Activated CD8-positive, alpha-beta T cell treated with anti-CD3 and anti-CD28 coated beads for 36 hours (primary cell): ENCODE data around the gene ERGIC1. TPM values are rescaled to one million over a fixed set of nuclear protein-coding genes. Genes with fewer than 3 reads are reported as not detected.

Experiments
- ATAC-seq: fragments of 200-7000 bp; cut with Tn5 transposase; one replicate; pipeline ENCODE4 v1.10.0; 2021; ENCODE audit warnings: mild to moderate bottlenecking, moderate library complexity
- CTCF ChIA-PET: fragments of 350-600 bp; sonication (Branson Sonifier 250); formaldehyde crosslinking; loops from one replicate; lab custom pipeline; 2021; ENCODE audit warnings: antibody characterized with exemption; lab: Charles Lee
- POLR2A ChIA-PET: fragments of 350-600 bp; sonication (Branson Sonifier 250); formaldehyde crosslinking; loops from one replicate; lab custom pipeline; 2021; ENCODE audit warnings: antibody characterized with exemption; lab: Charles Lee
- DNase-seq: peaks from one replicate; pipeline ENCODE4 v3.0.0-alpha.2; 2020
- H3K27ac Mint-ChIP-seq: one replicate; pipeline ENCODE4 v1.8.0; 2021; ENCODE audit warnings: mild to moderate bottlenecking, mixed read lengths
- H3K27me3 Mint-ChIP-seq: one replicate; pipeline ENCODE4 v1.8.0; 2021; ENCODE audit warnings: mixed read lengths
- H3K36me3 Mint-ChIP-seq: one replicate; pipeline ENCODE4 v1.8.0; 2021; ENCODE audit warnings: low read depth, mixed read lengths
- H3K4me1 Mint-ChIP-seq: one replicate; pipeline ENCODE4 v1.8.0; 2021; ENCODE audit warnings: low read depth, mixed read lengths
- H3K4me3 Mint-ChIP-seq: one replicate; pipeline ENCODE4 v1.8.0; 2021; ENCODE audit warnings: mild to moderate bottlenecking, moderate library complexity, mixed read lengths
- H3K9me3 Mint-ChIP-seq: one replicate; pipeline ENCODE4 v1.8.0; 2021; ENCODE audit warnings: mixed read lengths
- intact Hi-C: fragments of 100-400 bp; cut with micrococcal nuclease; formaldehyde crosslinking; loops from one replicate; pipeline ENCODE4 v1.10.0; 2022
- total RNA-seq, 2 experiments: library from RNA; stranded (reverse); gene quantifications; one replicate each; pipeline ENCODE4 v1.2.3, GENCODE V29; 2021
- TF ChIP-seq, protein P1 (sequence below): fragments of 200-600 bp; IDR thresholded peaks from one replicate; pipeline ENCODE4 v1.8.0; 2022; ENCODE audit warnings: antibody characterized with exemption, mild to moderate bottlenecking

The ERGIC1 gene
- total RNA-seq, 2 experiments from 2014 or later = 56.1 to 57.0 TPM

DNA sequence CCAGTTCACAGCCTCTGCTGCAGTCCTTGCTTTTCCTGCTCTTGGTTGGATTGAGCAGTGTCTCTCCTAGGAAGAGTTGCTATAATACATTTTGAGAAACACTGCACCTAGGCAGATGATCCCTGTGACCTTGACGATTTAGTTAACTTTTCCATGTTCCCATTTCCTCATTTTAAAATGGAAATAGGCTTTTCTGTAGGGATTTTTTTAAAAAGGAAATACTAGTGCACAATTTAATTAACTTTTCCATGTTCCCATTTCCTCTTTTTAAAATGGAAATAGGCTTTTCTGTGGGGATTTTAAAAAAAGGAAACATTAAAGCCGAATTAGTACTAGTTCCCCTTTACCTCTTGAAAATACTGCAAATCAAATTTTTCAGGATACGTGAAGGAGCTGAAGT is 154.2 kb downstream of the ERGIC1 start:
- Mint-ChIP-seq H3K36me3 (peaks cover 39% of the 10 kb centered on the region), H3K27ac (no peak overlapping the region), H3K4me1 (peaks cover 46% of the 10 kb centered on the region), H3K27me3 (no peaks in the 10 kb centered on the region), H3K9me3 (no peaks in the 10 kb centered on the region), H3K4me3 (no peak overlapping the region)
- DNase-seq = no peak
- CTCF ChIA-PET = no interaction called here
- TF ChIP-seq, protein P1, sequence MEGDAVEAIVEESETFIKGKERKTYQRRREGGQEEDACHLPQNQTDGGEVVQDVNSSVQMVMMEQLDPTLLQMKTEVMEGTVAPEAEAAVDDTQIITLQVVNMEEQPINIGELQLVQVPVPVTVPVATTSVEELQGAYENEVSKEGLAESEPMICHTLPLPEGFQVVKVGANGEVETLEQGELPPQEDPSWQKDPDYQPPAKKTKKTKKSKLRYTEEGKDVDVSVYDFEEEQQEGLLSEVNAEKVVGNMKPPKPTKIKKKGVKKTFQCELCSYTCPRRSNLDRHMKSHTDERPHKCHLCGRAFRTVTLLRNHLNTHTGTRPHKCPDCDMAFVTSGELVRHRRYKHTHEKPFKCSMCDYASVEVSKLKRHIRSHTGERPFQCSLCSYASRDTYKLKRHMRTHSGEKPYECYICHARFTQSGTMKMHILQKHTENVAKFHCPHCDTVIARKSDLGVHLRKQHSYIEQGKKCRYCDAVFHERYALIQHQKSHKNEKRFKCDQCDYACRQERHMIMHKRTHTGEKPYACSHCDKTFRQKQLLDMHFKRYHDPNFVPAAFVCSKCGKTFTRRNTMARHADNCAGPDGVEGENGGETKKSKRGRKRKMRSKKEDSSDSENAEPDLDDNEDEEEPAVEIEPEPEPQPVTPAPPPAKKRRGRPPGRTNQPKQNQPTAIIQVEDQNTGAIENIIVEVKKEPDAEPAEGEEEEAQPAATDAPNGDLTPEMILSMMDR = no peak
- intact Hi-C loops = no loop called here
- POLR2A ChIA-PET = interaction anchor here (1.6 kb wide), 1 partner anchor 77 kb away, joined by 4 read pairs; no protein-coding TSS in a partner anchor
- no peak for ATAC-seq

- no peak overlapping the region for H3K4me3 Mint-ChIP-seq
- peaks cover 49% of the 10 kb centered on the region for H3K4me1 Mint-ChIP-seq
- H3K27me3 Mint-ChIP-seq = no peaks in the 10 kb centered on the region
- intact Hi-C loops = no loop called here
- no peak for ATAC-seq
- no peaks in the 10 kb centered on the region for H3K9me3 Mint-ChIP-seq
- peaks cover 54% of the 10 kb centered on the region for H3K36me3 Mint-ChIP-seq
- ChIA-PET POLR2A (interaction anchor here (0.6 kb wide), 1 partner anchor 161 kb away, joined by 3 read pairs; no protein-coding TSS in a partner anchor), CTCF (interaction anchor here (0.9 kb wide), 1 partner anchor 111 kb away, joined by 3 read pairs; no protein-coding TSS in a partner anchor)
- DNase-seq = no peak
- H3K27ac Mint-ChIP-seq = no peak overlapping the region
- TF ChIP-seq, protein P1 = no peak
Observed at GRCh38 chr5:172990776-172991175, 156.7 kb downstream of the ERGIC1 start.

DNA sequence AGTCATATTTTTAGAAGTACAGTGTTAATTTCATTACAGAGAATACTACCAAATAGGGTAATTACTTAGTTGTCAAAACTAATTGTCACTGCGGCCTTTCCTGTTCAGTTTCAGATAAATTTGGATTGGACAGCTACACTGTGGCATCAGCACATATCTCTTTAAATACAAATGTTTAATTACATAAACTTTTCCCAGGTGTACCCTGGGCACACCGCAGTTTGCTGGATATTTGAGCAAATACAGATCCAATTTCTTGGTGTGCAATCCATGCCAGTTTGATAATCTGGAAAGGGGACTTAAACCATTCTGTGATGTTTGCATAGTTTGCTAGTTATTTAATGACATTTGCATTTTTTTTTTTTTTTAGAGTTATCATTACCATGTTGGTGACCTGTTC is 160.4 kb downstream of the ERGIC1 start:
- intact Hi-C loops = no loop called here
- ChIA-PET CTCF (interaction anchor here (0.8 to 2.4 kb wide), 4 partner anchors 9 to 150 kb away, joined by 3 to 16 read pairs (median 4); partner anchors contain the start of genes ATP6V0E1 and BNIP1), POLR2A (interaction anchor here (1.2 to 2.0 kb wide), 3 partner anchors 10 to 41 kb away, joined by 3 to 10 read pairs (median 4); partner anchors contain the start of gene ATP6V0E1)
- Mint-ChIP-seq H3K36me3 (peaks cover 43% of the 10 kb centered on the region), H3K4me1 (peaks cover 44% of the 10 kb centered on the region), H3K9me3 (no peaks in the 10 kb centered on the region), H3K27me3 (no peaks in the 10 kb centered on the region), H3K27ac (peak overlapping the region; percentile 67), H3K4me3 (no peak overlapping the region)
- ATAC-seq = no peak
- no peak for DNase-seq
- TF ChIP-seq, protein P1 = no peak

- peaks cover 27% of the 10 kb centered on the region for H3K36me3 Mint-ChIP-seq
- H3K27ac Mint-ChIP-seq = peak overlapping the region; percentile 44
- H3K4me3 Mint-ChIP-seq = no peak overlapping the region
- ChIA-PET CTCF (interaction anchor here (2.0 kb wide), 1 partner anchor 13 kb away, joined by 7 read pairs; no protein-coding TSS in a partner anchor), POLR2A (no interaction called here)
- no peak for ATAC-seq
- intact Hi-C loops = no loop called here
- H3K27me3 Mint-ChIP-seq = no peaks in the 10 kb centered on the region
- DNase-seq = no peak
- no peaks in the 10 kb centered on the region for H3K9me3 Mint-ChIP-seq
- TF ChIP-seq, protein P1 = no peak
- H3K4me1 Mint-ChIP-seq = peaks cover 66% of the 10 kb centered on the region
Observed at GRCh38 chr5:172999372-172999973, 165.4 kb downstream of the ERGIC1 start.

- Mint-ChIP-seq H3K4me3 (no peak overlapping the region), H3K36me3 (peaks cover 27% of the 10 kb centered on the region), H3K27ac (peak overlapping the region; percentile 66), H3K9me3 (no peaks in the 10 kb centered on the region), H3K4me1 (peaks cover 71% of the 10 kb centered on the region), H3K27me3 (no peaks in the 10 kb centered on the region)
- intact Hi-C loops = no loop called here
- no peak for ATAC-seq
- ChIA-PET POLR2A (no interaction called here), CTCF (interaction anchor here (2.0 kb wide), 1 partner anchor 14 kb away, joined by 7 read pairs; no protein-coding TSS in a partner anchor)
- TF ChIP-seq, protein P1 = no peak
- DNase-seq = no peak
Observed at GRCh38 chr5:172999974-173000373, 165.9 kb downstream of the ERGIC1 start.
